GM21390 (cell line): ENCODE results near the gene CALN1.

Source experiments
- ATAC-seq: cut with Tn5 transposase; IDR thresholded peaks from one replicate; pipeline ENCODE4 v1.9.1; 2021; ENCODE audit not compliant: unreplicated experiment

The CALN1 gene

DNA sequence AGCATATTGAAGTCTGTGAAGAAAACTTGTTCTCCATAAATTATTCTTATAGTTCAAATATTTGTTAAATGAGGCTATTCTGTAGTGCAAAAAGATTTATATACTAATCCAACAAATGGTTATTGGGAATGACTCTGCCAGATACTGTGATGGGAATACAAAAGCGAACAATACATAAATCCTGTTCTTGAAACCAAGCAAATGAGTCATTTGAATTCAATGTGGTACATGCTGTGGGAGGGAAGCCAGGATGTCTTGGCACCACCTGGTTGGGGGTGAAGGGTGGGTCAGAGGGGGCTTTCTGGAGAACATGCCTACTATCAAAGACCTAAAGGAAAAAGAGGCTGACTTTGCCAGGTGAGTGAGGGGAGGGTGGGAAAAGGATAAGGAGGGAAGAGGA lies 594.2 kb downstream of the CALN1 start:
- ATAC-seq: no peak

DNA sequence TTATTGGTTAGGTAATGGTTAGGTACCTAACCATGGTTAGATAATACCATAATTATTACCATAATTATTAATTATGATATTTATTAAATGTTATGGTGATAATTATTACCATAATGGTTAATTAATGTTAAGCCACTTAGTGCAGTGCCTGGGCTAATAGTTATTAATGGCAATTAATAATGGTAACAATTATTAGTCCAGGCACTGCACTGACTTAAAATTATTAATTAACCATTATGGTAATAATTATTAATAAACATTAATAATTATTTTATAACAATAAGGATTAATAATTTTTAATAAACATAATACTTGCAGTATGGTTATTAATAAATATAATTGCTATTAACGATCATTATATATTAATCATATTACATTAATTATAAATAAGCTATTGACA lies 604.0 kb downstream of the CALN1 start:
- no peak for ATAC-seq

DNA sequence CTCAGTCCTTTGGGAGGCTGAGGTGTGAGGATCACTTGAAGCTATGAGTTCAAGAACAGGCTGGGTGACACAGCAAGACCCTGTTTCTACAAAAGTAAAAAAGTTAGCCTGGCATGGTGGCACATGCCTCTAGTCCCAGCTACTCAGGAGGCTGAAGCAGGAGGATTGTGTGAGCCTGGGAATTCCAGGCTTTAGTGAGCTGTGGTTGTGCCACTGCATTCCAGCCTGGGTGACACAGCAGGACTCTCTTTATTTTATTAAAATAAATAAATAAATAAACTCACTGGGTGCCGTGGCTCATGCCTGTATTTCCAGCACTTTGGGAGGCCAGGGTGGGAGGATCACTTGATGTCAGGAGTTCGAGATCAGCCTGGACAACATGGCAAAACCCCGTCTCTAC lies 607.9 kb downstream of the CALN1 start:
- no peak for ATAC-seq

DNA sequence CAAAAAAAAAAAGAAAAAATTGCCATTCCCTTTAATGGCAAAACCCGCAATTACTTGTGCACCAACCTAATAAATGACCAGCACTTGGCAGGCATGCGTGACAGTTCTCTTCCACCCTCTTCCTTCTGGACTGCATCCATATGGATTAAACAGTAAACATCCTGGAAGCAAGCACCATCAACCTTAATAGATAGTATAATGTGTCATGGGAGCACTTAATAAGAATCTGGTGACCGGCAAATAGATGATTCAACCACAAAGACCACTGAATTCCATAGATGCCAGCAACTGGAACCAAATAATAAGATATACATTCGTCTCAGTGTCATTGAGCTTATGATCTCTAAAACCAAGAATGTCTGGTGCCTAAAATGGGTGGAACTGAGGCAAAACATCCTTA lies 610.2 kb downstream of the CALN1 start:
- no peak for ATAC-seq

GRCh38 chr7:71800321-71800720 lies 611.8 kb downstream of the CALN1 start:
- no peak for ATAC-seq

- ATAC-seq: no peak
These were observed 616.7 kb downstream of the CALN1 start for GRCh38 chr7:71795410-71795809.

GRCh38 chr7:71793251-71793650 lies 618.9 kb downstream of the CALN1 start:
- no peak for ATAC-seq

DNA sequence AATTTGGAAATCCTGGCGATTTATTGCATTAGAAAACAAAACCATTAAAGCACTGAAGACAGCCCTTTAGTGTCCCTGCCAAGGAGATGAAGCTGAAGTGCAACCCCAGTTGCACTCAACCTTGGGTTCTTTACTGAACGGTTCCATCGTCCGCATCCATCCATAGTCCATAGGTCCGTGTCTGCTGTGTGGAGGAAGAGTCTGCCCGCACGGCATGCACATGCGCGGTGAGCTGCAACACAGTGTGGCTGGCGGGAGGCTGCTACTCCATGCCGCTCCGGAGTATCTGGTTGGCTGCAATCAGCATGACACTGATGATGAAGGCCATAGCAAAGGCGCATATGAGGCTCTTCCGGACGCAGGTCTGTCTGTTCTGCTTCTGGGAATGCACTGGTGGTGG lies 624.6 kb downstream of the CALN1 start:
- ATAC-seq: no peak

- no peak for ATAC-seq
These were observed 626.9 kb downstream of the CALN1 start for GRCh38 chr7:71785216-71785615.

DNA sequence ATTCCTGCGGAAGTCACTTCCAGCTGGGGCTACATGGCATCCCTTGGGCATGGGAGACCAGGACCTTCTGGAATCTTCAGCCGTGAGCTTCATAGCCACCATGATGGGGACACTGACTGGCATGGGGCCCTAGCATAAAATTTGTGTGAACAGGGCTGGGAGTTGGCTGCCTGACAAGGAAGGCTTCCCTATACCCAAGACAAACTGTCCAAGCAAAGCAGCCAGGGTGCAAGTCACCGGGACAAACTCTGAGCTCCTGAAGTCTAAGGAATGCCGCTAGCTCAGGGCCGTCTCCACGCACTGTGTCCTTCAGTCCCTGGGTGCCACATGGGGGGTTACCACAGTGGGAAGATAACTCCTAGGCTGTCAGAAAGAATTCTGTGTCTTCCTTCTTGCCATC lies 627.4 kb downstream of the CALN1 start:
- no peak for ATAC-seq

GRCh38 chr7:71784180-71784579 lies 628.0 kb downstream of the CALN1 start:
- ATAC-seq: no peak

DNA sequence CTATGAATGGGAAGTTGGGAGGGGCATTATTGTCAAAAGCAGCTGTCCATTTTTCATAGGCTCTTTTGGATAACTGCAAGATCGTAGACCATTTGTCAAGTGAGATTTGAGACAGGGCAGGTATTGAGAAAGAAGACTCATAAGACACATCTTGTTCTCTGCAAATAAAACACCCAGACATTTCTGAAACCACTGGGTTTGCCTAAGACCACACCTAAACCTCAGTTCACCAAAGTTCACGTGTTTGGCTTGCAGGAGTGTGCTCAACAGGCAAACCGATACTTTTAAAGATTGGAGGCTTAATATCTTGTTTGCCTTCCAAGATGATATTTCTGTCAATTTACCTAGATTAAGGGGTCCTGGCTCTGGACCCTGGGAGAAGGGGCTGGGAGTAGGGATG lies 628.4 kb downstream of the CALN1 start:
- no peak for ATAC-seq

DNA sequence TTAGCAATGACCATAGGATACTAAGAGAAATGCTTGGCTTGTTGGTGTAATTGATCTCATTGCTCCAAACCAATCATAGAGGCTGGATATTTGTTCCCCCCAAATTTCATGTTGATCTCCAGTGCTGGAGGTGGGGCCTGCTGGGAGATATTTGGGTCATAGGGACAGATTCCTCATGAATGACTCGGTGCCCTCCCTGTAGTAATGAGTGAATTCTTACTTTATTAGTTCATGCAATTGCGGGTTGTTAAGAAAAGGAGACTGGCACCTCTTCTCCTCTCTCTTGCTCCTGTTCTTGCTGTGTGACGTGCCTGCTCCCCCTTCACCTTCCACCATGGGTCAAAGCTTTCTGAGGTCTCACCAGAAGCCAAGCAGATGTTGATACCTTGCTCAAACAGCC lies 630.1 kb downstream of the CALN1 start:
- ATAC-seq: no peak

- no peak for ATAC-seq
These were observed 631.9 kb downstream of the CALN1 start for GRCh38 chr7:71780282-71780681.

DNA sequence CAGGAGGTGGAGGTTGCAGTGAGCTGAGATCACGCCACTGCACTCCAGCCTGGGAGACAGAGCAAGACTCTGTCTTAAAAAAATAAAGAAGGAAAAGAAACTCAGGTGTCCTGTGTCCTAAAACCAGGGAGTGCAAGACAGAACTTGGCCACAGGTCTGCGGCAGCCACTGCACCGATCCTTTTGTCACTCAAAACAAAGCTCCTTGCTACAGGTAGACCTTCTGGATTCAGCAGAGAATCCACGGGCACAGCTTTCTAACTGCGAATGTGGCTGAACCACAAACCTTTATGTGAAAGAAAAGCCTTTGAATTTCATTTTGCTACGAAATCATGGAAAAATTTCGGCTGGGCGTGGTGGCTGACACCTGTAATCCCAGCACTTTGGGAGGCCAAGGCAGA lies 634.9 kb downstream of the CALN1 start:
- ATAC-seq: no peak

DNA sequence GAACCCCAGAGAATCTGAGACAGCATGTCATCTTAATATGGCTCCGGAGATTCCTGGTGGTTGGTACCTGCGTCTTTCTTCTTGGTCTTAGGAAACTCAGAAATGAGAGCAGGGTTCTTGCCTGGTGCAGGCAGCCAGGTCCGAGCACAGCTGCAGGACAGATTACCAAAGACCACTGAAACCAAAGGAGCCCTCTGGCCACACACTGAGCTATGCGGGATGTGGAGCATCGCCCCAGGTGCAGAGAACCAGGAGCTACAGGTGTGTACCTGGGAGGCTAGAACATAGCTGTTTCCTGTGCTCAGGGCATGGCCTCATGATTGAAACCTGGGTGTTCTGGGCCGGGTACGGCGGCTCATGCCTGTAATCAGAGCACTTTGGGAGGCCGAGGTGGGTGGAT lies 635.4 kb downstream of the CALN1 start:
- ATAC-seq: no peak

DNA sequence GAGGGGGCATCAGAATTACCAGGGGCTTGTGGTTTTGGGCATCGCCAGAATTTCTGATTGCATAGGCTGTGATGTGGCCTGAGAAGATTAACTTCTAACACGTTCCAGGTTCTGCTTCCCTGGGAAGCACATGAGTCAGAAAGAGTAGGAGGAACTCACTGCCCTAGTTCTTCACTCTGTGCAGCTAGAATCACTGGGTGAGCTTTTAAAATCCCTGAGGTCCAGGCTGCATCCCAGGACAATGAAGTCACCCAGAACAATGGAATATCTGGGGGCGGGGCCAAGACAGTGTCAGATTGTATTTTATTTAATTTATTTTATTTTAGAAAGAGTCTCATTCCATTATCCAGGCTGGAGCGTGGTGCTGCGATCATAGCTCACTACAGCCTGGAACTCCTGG lies 636.5 kb downstream of the CALN1 start:
- no peak for ATAC-seq

- ATAC-seq: no peak
These were observed 639.4 kb downstream of the CALN1 start for GRCh38 chr7:71772779-71773178.

DNA sequence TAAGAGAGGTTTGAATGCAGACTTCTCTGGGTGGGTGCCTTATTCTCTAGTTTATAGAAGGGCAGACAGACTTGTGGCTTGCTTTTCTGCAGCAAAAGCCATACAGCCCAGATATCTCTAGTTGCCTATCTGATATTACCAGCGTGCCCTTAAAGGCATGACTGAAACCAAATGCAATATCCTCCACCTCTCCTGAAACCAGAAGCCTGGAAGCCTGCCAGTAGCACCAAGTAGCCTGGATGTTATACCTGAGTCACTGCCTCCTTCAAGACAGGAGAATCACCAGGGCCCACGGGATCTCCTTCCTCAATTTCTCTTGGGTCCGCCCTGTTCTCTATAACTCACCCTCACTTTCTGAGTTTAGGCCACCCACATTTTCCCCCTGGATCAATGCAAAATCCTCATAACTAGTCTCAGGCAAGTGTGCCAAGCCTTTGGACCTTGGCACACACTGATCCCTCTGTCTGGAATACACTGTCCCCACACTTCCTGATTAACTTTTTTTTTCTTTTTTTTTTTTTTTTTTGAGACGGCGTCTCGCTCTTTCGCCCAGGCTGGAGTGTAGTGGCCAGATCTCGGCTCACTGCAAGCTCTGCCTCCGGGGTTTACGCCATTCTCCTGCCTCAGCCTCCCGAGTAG lies 641.8 kb downstream of the CALN1 start:
- ATAC-seq: no peak

- no peak for ATAC-seq
These were observed 642.8 kb downstream of the CALN1 start for GRCh38 chr7:71769326-71769725.

GRCh38 chr7:71768450-71768849 lies 643.7 kb downstream of the CALN1 start:
- no peak for ATAC-seq

GRCh38 chr7:71766016-71766415 lies 646.1 kb downstream of the CALN1 start:
- no peak for ATAC-seq

GRCh38 chr7:71761336-71761735 lies 650.8 kb downstream of the CALN1 start:
- ATAC-seq: no peak

DNA sequence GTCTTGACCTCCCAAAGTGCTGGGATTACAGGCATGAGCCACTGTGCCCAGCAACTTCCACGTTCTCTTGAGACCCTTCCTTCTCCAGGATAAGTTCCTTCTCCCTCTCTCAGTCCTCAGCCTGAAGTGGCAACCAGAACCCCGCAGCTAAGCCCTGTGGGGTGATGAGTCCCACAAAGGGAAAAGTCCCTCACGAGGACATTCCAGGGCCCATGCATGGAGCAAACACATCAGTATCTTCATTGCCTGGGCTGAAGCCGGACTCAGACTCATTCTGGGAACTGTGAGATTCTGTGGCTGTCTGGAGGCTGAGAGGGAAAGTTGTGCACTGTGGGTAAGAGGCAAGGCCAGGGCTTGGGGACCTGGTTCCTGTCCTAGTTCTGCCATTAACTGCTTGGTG lies 657.3 kb downstream of the CALN1 start:
- ATAC-seq: no peak
